NCI-H1930 (cell line): ENCODE data around the gene PPARD.
A peak's percentile ranks its signal among the peaks of the same experiment; 100 is the strongest.
"Not testable (repeated sequence)": the region's sequence is repeated elsewhere in the genome, so short reads cannot be mapped to it uniquely, and the experiment has no call there.

Experiments
- DNase-seq, 2 experiments: peaks; one replicate each; lab custom pipeline; 2025; lab: John Stamatoyannopoulos, UW

PPARD gene

DNA sequence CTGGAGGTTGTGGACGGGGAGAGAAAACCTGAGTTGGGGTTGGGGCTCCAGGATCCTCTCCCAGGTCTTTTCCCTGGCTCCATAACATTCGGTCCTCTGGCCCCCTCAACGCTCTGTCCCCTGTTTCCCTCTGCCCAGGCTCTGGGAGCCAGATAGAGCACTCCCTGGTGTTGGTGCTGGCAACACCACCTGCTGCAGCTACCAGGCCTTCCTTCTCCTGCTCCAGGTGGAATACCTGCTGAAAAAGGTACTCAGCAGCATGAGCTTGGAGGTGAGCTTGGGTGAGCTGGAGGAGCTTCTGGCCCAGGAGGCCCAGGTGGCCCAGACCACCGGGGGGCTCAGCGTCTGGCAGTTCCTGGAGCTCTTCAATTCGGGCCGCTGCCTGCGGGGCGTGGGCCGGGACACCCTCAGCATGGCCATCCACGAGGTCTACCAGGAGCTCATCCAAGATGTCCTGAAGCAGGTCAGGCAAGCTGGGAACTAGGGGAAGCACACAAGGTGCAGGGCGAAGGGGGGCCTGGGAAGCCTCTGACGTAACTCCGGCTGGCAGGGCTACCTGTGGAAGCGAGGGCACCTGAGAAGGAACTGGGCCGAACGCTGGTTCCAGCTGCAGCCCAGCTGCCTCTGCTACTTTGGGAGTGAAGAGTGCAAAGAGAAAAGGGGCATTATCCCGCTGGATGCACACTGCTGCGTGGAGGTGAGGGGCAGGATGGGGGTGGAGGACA, 30.1 kb upstream of the PPARD start:
- DNase-seq: no peak

DNA sequence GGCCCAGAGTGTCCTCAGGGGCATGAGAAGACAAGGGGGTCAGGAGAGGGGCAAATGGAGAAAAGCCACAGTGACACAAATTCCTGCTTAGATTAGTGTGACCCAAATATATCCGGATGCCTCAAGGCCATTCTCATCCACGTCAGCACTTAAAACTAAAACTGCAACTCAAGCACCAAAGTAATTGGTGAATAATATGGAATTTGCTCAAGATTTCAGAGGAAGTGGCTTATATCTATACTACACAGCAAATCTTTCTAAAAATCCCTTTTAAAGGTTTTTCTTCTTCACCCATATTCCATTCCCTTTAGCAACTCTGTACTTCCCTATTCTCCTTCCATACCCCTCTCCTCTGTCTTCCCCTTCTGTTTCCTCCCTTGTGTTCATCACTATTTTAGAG, 29.6 kb upstream of the PPARD start:
- no peak for DNase-seq

GRCh38 chr6:35317483-35318195, 24.7 kb upstream of the PPARD start:
- DNase-seq: no peak

GRCh38 chr6:35318196-35319171, 23.9 kb upstream of the PPARD start:
- DNase-seq: peak; percentile 73 to 85

DNA sequence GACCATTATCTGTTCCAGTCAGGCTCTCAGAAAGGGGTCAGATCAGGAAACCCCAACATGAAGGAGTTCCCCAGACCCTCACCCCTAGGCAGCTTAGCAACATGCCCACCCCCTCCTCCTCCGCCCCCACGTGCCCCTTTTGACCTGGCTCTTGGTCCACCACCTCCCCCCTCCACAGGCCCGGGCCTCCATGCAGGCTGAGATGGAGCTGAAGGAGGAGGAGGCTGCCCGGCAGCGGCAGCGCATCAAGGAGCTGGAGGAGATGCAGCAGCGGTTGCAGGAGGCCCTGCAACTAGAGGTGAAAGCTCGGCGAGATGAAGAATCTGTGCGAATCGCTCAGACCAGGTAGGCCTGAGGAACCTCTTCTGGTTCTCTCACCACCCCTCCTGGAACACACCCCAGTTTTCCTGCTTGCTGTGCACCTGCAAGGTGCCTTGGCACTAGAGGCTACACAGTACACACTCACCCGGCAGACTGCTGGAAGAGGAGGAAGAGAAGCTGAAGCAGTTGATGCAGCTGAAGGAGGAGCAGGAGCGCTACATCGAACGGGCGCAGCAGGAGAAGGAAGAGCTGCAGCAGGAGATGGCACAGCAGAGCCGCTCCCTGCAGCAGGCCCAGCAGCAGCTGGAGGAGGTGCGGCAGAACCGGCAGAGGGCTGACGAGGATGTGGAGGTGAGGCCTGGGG, 22.9 kb upstream of the PPARD start:
- no peak for DNase-seq

DNA sequence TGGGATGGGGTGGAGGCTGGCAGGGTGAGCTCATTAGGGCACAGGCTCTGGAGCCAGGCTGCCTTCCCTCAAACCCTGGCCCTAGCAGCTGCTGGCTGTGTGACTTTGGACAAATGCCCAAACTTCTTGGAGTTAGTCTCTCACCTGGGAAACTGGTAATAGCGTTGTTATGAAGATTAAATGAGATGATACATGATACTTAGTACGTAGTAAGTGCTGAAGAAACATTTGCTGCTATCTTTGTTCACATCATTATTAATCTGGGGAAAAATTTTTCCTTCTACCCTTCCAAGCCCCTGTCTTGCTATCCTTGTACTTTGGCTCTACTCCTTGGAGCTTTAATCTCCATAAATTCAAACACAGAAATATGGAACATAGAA, 22.3 kb upstream of the PPARD start:
- no peak for DNase-seq

DNA sequence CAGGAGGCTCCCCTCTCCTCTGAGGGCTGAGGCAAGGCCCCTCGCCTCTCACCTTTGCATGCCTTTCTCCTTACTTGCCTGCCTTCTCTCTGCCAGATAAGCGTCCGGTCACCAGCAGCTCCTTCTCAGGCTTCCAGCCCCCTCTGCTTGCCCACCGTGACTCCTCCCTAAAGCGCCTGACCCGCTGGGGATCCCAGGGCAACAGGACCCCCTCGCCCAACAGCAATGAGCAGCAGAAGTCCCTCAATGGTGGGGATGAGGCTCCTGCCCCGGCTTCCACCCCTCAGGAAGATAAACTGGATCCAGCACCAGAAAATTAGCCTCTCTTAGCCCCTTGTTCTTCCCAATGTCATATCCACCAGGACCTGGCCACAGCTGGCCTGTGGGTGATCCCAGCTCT, 21.3 kb upstream of the PPARD start:
- no peak for DNase-seq

DNA sequence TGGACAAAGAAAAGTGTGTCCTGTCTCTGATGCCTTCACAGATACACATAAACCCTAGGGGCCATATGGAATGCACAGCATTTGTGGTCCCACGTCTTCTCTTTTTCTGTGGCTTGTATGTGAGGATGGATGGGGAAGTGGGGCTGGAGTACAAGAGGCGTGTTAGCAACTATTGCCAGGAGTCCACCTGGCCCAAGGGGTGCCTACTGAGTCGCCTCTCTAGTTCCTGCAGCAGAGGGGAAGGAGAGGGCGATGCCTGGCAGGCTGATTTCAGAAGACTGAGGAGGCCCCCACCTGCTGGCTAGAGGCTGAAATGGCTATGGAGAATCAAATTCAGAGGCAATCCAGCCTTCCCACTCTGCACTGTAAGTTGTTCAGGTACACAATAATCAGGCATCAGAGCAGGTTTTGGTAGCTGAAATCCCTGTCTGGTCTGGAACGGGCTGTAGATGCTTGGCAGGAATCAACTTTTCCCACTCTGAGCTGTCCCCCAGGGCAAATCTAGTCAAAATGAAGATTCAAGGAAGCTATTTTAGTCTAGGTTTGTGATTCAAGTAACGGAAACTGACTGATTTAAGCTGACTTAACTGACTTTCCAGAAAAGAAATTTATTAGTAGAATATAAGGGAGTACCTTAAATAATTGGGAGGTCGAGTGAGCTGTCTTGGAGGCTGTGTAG, 14.9 kb upstream of the PPARD start:
- peak; percentile 14 to 23 for DNase-seq

DNA sequence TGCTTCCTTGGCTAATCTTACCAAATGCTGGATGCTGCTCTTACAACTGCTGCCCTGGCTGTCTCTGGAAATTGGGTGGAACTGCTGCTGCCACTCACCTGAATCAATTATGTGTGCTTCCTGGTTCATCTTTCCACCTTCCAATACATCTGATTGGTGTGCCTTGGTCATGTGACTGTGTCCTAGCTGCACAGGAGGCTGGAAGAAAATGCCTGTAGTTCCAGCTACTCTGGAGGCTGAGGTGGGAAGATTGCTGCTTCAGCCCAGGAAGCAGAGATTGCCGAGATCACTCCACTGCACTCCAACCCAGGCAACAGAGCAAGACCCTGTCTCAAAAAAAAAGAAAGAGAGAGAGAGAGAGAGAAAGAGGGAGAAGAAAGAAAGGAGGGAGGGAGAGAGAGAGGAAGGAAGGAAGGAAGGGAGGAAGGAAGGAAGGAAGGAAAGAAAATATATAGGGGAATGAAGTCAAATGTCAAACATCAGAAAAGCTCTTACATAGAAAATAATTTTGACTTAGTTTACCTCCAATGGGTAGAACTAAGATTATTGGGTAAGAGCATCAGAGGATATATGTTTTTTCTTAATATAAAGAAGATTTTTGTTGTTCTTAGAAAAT, 14.1 kb upstream of the PPARD start:
- no peak for DNase-seq

DNA sequence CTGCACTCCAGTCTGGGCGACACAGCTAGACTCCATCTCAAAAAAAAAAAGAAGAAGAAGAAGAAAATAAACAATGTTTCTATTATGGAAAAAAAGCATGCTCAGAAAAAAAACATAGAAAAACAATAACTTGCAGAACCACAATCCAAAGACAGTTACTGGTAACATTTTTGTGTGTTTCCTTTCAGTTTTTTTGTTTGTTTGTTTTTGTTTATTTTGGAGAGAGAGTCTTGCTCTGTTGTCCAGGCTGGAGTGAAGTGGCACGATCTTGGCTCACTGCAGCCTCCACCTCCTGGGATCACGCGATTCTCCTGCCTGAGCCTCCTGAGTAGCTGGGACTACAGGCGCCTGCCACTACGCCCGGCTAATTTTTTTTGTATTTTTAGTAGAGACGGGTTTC, 13.4 kb upstream of the PPARD start:
- DNase-seq: not testable (repeated sequence)

GRCh38 chr6:35330541-35331119, 11.7 kb upstream of the PPARD start:
- DNase-seq: no peak

DNA sequence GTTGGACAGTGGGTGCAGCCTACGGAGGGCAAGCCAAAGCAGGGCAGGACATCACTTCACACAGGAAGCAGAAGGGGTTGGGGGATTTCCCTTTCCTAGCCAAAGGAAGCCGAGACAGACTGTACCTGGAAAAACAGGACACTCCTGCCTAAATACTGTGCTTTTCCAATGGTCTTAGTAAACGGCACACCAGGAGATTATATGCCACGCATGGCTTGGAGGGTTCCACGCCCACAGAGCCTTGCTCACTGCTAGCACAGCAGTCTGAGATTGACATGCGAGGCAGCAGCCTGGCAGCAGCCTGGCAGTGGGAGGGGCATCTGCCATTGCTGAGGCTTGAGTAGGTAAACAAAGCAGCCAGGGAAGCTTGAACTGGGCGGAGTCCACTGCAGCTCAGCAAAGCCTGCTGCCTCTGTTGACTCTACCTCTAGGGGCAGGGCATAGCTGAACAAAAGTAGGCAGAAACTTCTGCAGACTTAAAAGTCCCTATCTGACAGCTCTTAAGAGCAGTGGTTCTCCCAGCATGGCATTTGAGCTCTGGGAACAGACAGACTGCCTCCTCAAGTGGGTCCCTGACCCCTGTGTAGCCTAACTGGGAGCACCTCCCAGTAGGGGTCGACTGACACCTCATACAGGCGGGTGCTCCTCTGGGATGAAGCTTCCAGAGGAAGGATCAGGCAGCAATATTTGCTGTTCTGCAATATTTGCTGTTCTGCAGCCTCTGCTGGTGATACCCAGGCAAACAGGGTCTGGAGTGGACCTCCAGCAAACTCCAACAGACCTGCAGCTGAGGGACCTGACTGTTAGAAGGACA, 10.1 kb upstream of the PPARD start:
- DNase-seq: not testable (repeated sequence)

- DNase-seq: no peak
Observed at GRCh38 chr6:35341557-35341956, 801 bp upstream of the PPARD start.

DNA sequence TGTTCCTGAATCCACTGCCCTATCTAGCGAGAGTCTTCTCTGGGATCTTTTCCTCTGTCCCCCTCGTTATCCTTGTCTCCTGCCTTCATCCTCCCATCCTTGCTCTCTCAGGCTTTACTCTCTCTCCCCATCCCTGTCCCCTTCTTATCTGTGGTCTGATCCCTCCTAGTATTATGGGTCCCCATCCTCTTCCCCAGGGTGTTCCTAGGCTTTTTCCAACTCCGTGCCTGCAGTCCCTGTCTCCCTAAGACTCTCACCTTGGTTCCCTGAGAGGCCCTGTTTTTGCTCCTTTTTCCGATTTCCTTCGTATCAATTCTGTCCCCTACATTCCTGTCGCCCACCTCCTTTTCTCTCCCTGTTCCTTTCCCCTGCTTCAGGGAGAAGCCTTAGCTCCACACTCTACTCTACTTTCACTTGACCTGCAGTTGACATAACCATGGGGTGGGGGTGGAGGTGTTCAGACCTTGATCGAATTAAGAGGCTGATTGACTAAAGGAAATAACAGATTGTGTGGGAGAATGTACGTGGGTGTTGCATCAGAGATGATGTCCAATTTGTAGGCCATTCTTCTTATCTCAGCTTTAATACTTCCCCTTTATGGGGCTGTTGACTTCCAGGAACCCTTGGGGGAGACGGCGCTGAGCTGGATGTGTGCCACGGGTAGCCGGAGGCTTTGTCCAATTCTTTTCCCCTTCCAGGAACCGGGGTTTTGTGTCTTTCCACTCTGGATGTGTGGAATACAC, 905 bp downstream of the PPARD start:
- DNase-seq: no peak

DNA sequence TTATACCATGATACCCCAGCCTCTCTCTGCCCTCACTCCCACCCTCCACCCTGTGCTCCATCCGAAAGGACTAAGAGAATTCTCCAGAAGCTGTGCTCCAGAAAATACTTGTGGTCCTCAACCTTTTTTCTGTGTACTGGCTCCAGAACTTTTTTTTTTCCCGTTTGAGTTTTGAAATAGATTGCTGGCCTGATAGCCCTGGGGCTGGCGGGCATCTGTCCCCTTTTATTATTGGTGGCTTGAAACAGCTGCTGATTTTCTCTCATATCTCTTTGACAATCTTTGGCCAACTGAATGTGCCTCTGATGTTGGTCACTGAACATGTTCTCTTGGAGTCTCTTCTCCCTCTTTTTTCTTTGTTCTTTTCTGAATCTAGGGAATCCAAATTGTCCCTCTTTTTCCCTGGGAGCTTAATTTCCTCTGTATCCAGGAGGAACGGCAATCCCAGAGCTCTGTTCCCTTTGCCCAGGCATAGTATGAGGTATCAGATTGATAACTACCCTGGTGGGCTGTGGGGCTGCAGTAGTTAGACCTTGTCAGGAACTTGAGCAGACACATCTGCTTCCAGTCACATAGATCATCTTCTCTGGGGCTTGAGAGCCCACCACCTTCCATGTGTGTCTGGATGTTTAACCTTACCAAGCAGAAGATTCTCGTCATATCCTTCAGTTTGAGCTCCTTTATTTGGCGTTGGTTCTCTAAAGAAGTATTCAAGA, 1.6 kb downstream of the PPARD start:
- no peak for DNase-seq

GRCh38 chr6:35351422-35351821, 9.1 kb downstream of the PPARD start:
- DNase-seq: no peak

GRCh38 chr6:35352735-35353134, 10.4 kb downstream of the PPARD start:
- DNase-seq: no peak
